Pancreas (tissue), 10 donors: Measurements from ENCODE around the gene DTD1. TPM values are rescaled to one million over a fixed set of nuclear protein-coding genes. Genes with fewer than 3 reads are reported as not detected.

Source experiments
- ATAC-seq, 4 donors: fragments of 200-7000 bp; cut with Tn5 transposase; one replicate each; pipeline versions ENCODE4 v1.8.0 to v1.9.1; 2020; ENCODE audit warnings: mild to moderate bottlenecking in 4 of 4, moderate library complexity in 4 of 4
- DNase-seq, 6 donors: peaks; one replicate each; pipeline ENCODE4 v3.0.0-alpha.2; 2020
- FAIRE-seq: peaks from 2 replicates; lab custom pipeline; 2012; peaks lifted over from hg19 to GRCh38; lab: Jason Lieb, UNC
- H3K27ac ChIP-seq, 4 donors: fragments of 200-600 bp; sonication (generic); 1 replicate in 3 of 4; 2 replicates in 1 of 4; pipeline versions ENCODE4 v1.5.0 to v1.8.0; 2020
- H3K27me3 ChIP-seq, 4 donors: fragments of 200-600 bp; one replicate each; pipeline ENCODE4 v1.8.0; 2021
- H3K36me3 ChIP-seq, 3 donors: fragments of 200-600 bp; sonication (generic) in 1 of 3; one replicate each; pipeline versions ENCODE4 v1.5.0 to v1.8.0; 2020 to 2021
- H3K4me1 ChIP-seq, 3 donors: fragments of 200-600 bp; one replicate each; pipeline ENCODE4 v1.8.0; 2021
- H3K4me3 ChIP-seq, 4 donors: fragments of 200-600 bp; sonication (generic) in 2 of 4; one replicate each; pipeline versions ENCODE4 v1.5.0 to v1.8.0; 2020 to 2021
- H3K9me3 ChIP-seq, 4 donors: fragments of 200-600 bp; one replicate each; pipeline ENCODE4 v1.8.0; 2021
- whole genome bisulfite sequencing, 2 donors: extraction: QIAGEN DNeasy Blood & Tissue Kit; methylation state at CpG; one replicate each; pipeline ENCODE4 v1.1.7; 2013; 5-methylcytosine and 5-hydroxymethylcytosine counted together
- intact Hi-C, 3 donors: fragments of 100-400 bp; cut with DNase I; formaldehyde crosslinking; loops; one replicate each; pipeline versions ENCODE4 v1.11.1 to v1.14.2; 2022
- polyA plus RNA-seq, 2 donors: library from polyadenylated mRNA; stranded (reverse); fragments of 200-250 nt; gene quantifications; one replicate each; pipeline ENCODE4 v1.2.3, GENCODE V29; 2013
- total RNA-seq, 6 donors: library from RNA; stranded (reverse); fragmentation: NEBNext Ultra II Directional in 4 of 6; extraction: Animal tissue kit (Norgen Biotek cat#: 25700) in 4 of 6; gene quantifications; one replicate each; pipeline versions ENCODE4 v1.2.1 to v1.2.4, GENCODE V29; 2021 to 2023
- TF ChIP-seq, protein P1 (sequence below), 4 donors: fragments of 200-600 bp; sonication (generic) in 3 of 4; IDR thresholded peaks; one replicate each; pipeline versions ENCODE4 v1.5.0 to v1.8.0; 2021; ENCODE audit warnings: antibody characterized with exemption in 4 of 4
- donor health status: healthy with polysubstance abuse.
- donor health status: DM: no; HTN: no; CAD: no; lungs with moderate emphysema.
- donor health status: DM: no; HTN: no; CAD: no.
- donor health status: control.
- donor health status: control.
- donor health status: Bipolar disorder and iron deficiency.
- donor health status: DM: yes; HTN: yes; CAD: no.
- donor health status: DM: no; HTN: no; CAD: no.
- donor health status: DM: no; HTN: no; CAD: no.
- donor health status: DM: yes; HTN: yes; CAD: no.

Gene DTD1
- total and polyA plus RNA-seq, 8 donors, result 7.4 to 20.6 (median 12.1) TPM

DNA sequence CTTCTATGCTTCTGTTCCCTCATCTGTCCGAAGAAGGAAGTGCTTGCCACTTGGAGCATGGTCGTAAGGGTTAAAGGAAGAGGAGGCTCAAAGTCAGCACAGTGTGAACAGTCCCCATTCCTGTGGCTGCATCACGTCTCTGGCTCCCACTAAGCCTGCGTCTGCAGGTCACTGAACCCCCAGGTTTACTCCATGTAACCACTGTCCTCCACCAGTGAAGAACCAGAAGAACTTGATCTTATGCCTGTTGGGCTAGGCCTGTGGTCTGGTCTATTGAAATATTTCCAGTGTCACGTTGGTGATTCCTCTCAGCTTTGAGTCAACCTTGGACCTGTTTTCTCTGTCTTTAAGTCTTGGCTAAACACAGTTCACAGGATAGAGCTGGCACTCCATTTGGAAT, 179.8 kb downstream of the DTD1 start:
- Histone ChIP-seq H3K36me3 (no peaks in the 10 kb centered on the region), H3K27me3 (no peaks in the 10 kb centered on the region), H3K9me3 (no peaks in the 10 kb centered on the region), H3K4me1 (no peaks in the 10 kb centered on the region), H3K4me3 (no peak overlapping the region), H3K27ac (no peak overlapping the region)
- ATAC-seq (no peak), DNase-seq (no peak), FAIRE-seq (no peak)
- TF ChIP-seq, protein P1, sequence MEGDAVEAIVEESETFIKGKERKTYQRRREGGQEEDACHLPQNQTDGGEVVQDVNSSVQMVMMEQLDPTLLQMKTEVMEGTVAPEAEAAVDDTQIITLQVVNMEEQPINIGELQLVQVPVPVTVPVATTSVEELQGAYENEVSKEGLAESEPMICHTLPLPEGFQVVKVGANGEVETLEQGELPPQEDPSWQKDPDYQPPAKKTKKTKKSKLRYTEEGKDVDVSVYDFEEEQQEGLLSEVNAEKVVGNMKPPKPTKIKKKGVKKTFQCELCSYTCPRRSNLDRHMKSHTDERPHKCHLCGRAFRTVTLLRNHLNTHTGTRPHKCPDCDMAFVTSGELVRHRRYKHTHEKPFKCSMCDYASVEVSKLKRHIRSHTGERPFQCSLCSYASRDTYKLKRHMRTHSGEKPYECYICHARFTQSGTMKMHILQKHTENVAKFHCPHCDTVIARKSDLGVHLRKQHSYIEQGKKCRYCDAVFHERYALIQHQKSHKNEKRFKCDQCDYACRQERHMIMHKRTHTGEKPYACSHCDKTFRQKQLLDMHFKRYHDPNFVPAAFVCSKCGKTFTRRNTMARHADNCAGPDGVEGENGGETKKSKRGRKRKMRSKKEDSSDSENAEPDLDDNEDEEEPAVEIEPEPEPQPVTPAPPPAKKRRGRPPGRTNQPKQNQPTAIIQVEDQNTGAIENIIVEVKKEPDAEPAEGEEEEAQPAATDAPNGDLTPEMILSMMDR (IDR thresholded peaks at IDR 0.05), result no peak
- intact Hi-C loops, result no loop called here
- 58 to 64% methylated on average over 5 of the region's 5 CpGs for WGBS, 2 donors

DNA sequence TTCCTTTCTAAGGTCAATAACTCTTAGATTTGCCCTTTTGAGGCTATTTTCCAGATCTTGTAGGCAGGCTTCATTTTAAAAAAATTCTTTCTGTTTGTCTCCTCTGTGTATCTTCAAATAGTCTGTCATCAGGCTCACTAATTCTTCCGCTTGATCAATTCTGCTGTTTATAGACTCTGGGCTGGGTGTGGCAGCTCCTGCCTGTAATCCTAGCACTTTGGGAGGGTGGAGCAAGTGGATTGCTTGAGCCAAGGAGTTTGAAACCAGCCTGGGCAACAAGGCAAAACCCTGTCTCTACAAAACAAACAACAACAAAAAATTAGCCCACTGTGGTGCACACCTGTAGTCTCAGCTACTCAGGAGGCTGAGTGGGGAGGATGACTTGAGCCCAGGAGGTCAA, 185.7 kb downstream of the DTD1 start:
- no peaks in the 10 kb centered on the region for H3K27me3 ChIP-seq
- no peak overlapping the region for H3K4me3 ChIP-seq
- WGBS, 2 donors, result 89 to 94% methylated on average over 1 of the region's 1 CpG
- ATAC-seq (no peak), FAIRE-seq (no peak), DNase-seq (no peak)
- no peaks in the 10 kb centered on the region for H3K36me3 ChIP-seq
- H3K4me1 ChIP-seq, result no peaks in the 10 kb centered on the region
- TF ChIP-seq, protein P1 (IDR thresholded peaks at IDR 0.05), result no peak
- no peaks in the 10 kb centered on the region for H3K9me3 ChIP-seq
- H3K27ac ChIP-seq, result no peak overlapping the region
- intact Hi-C loops, result no loop called here

DNA sequence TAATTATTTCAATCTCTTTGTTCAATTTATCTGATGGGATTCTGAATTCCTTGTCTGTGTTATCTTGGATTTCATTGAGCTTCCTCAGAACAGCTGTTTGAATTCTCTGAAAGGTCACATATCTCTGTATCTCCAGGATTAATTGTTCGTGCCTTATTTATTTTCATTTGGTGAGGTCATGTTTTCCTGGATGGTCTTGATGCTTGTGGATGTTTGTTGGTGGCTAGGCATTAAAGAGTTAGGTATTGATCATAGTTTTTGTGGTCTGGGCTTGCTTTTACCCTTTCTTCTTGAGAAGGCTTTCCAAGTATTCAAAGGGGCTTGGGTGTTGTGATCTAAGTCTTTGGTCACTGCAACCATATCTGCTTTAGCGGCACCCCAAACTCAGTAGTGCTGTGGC, 186.4 kb downstream of the DTD1 start:
- no peak overlapping the region for H3K4me3 ChIP-seq
- FAIRE-seq (no peak), DNase-seq (no peak), ATAC-seq (no peak)
- H3K4me1 ChIP-seq, result no peaks in the 10 kb centered on the region
- no peaks in the 10 kb centered on the region for H3K27me3 ChIP-seq
- 63 to 64% methylated on average over 2 of the region's 2 CpGs for WGBS, 2 donors
- H3K9me3 ChIP-seq, result no peaks in the 10 kb centered on the region
- TF ChIP-seq, protein P1 (IDR thresholded peaks at IDR 0.05), result no peak
- no peaks in the 10 kb centered on the region for H3K36me3 ChIP-seq
- intact Hi-C loops, result no loop called here
- no peak overlapping the region for H3K27ac ChIP-seq

DNA sequence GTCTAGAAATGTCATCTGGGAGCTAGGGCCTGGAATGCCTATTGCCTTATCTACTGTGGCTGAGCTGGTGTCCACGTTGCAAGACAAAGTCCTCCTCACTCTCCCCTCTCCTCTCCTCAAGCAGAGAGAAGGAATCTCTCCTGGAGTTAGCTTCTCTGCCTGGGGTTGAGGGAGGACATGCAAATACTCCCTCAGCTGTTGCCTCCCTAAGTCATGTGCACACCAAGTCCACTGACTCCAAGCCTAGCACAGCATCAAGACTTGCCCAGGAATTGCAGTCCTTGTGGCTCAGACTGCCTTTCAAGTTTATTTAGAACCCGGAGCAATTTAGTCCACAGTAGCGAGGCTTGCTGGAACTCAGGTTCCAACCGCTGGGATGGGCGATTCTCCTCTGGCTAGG, 187.8 kb downstream of the DTD1 start:
- TF ChIP-seq, protein P1 (IDR thresholded peaks at IDR 0.05), result no peak
- Histone ChIP-seq H3K4me1 (no peaks in the 10 kb centered on the region), H3K36me3 (no peaks in the 10 kb centered on the region), H3K9me3 (no peaks in the 10 kb centered on the region), H3K27me3 (no peaks in the 10 kb centered on the region), H3K4me3 (no peak overlapping the region), H3K27ac (no peak overlapping the region)
- ATAC-seq (no peak), DNase-seq (no peak), FAIRE-seq (no peak)
- WGBS, 2 donors, result 87 to 94% methylated on average over 5 of the region's 5 CpGs
- intact Hi-C loops, result no loop called here

DNA sequence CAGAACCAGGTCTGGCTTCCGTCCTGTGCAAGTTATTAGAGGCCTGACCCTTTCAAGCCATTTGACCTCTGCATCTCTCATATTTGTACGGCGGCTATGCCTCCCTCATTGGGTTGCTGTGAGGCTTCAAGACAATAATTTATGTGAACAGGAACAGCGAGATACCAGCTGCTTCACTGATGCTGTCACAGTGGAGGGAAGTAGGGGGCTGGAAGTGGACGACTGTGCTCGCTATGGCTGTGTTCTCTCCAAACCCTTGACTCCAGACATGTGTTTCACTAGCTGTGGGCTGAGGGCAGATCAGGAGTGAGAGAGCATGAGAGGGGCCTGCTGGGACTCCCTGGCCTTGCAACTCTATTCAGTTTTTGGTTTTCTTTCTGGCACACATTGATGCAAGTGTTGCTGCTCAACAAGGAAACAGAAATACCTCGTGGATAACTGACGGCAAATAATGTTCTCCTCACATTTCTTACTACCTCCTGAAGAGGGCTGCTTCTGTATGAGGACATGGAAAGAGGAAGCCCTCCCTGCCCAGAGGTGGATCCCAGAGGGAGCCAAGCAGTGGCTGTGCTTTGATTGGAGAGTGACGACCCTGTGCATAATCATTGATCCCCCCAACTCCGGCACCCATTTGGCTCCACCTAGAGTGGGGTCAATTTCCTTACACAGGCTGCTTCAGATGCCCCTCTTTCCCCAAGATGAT, 191.0 kb downstream of the DTD1 start:
- no peaks in the 10 kb centered on the region for H3K9me3 ChIP-seq
- DNase-seq (no peak), FAIRE-seq (no peak), ATAC-seq (no peak)
- TF ChIP-seq, protein P1 (IDR thresholded peaks at IDR 0.05), result no peak
- 64 to 66% methylated on average over 10 of the region's 10 CpGs for WGBS, 2 donors
- intact Hi-C loops, result no loop called here
- H3K27ac ChIP-seq, result no peak overlapping the region
- H3K27me3 ChIP-seq, result no peaks in the 10 kb centered on the region
- H3K36me3 ChIP-seq, result no peaks in the 10 kb centered on the region
- H3K4me1 ChIP-seq, result no peaks in the 10 kb centered on the region
- no peak overlapping the region for H3K4me3 ChIP-seq
